K562 (cell line): ENCODE data around the gene PIAS3. TPM values are rescaled to one million over a fixed set of nuclear protein-coding genes. Genes with fewer than 3 reads are reported as not detected.
A peak's percentile ranks its signal among the peaks of the same experiment; 100 is the strongest.

ENCODE experiments used
- CBFB ChIP-seq: sonication (generic); formaldehyde crosslinking; IDR thresholded peaks from 2 replicates; pipeline ENCODE4 v1.4.0; 2020; ENCODE audit warnings: mild to moderate bottlenecking, missing genetic modification reagents
- CCAR2 ChIP-seq: fragments of 200-400 bp; formaldehyde crosslinking; IDR thresholded peaks from 2 replicates; pipeline ENCODE4 v1.6.1; 2017; ENCODE audit warnings: mild to moderate bottlenecking, low read depth, low read length
- ESRRB ChIP-seq: fragments of 250-450 bp; sonication (Bioruptor Pico); IDR thresholded peaks from 2 replicates; pipeline ENCODE4 v1.5.0; 2020; ENCODE audit warnings: mild to moderate bottlenecking, moderate library complexity, borderline replicate concordance
- ETS2 ChIP-seq: IDR thresholded peaks from 2 replicates; pipeline ENCODE4 v1.6.1; 2016; ENCODE audit warnings: borderline replicate concordance, missing genetic modification characterization, mild to moderate bottlenecking, moderate library complexity, missing compliant biosample characterization; ENCODE audit not compliant: poor library complexity, severe bottlenecking
- HOXB6 ChIP-seq: fragments of 250-450 bp; sonication (Bioruptor Pico); IDR thresholded peaks from 2 replicates; pipeline ENCODE4 v1.5.1; 2022; ENCODE audit warnings: mild to moderate bottlenecking, borderline replicate concordance
- MAFF ChIP-seq: IDR thresholded peaks from 2 replicates; pipeline ENCODE4 v1.6.1; 2012; ENCODE audit warnings: low read length, improper control_type of control experiment
- MECOM ChIP-seq: fragments of 250-450 bp; sonication (Bioruptor Pico); IDR thresholded peaks from 2 replicates; pipeline ENCODE4 v1.8.0; 2022; ENCODE audit warnings: inconsistent platforms
- MTA1 ChIP-seq: fragments of 450-650 bp; IDR thresholded peaks from 2 replicates; pipeline ENCODE4 v1.6.1; 2017; ENCODE audit warnings: borderline replicate concordance
- MYBL2 ChIP-seq, 2 experiments: fragments of 450-650 bp in 1 of 2; sonication (generic) in 1 of 2; formaldehyde crosslinking in 1 of 2; IDR thresholded peaks; 2 replicates each; pipeline versions ENCODE4 v1.6.1 to v1.8.1; 2017 to 2022; ENCODE audit warnings: borderline replicate concordance in 1 of 2, inconsistent platforms in 1 of 2, low read depth in 1 of 2, mild to moderate bottlenecking in 1 of 2, missing genetic modification reagents in 1 of 2, moderate library complexity in 1 of 2
- NCOA1 ChIP-seq: fragments of 450-650 bp; IDR thresholded peaks from 2 replicates; pipeline ENCODE4 v1.6.1; 2016; ENCODE audit warnings: low read depth
- NUFIP1 ChIP-seq: fragments of 450-650 bp; IDR thresholded peaks from 2 replicates; pipeline ENCODE4 v1.6.1; 2018; ENCODE audit not compliant: partially characterized antibody
- RAD51 ChIP-seq: fragments of 450-650 bp; IDR thresholded peaks from 2 replicates; pipeline ENCODE4 v1.7.1; 2016; ENCODE audit warnings: low read depth, mild to moderate bottlenecking, borderline replicate concordance
- RBM15 ChIP-seq: fragments of 200-400 bp; formaldehyde crosslinking; IDR thresholded peaks from 2 replicates; pipeline ENCODE4 v1.6.1; 2018; ENCODE audit warnings: mild to moderate bottlenecking, low read length, moderate library complexity; ENCODE audit not compliant: insufficient read depth
- SIN3A ChIP-seq, 2 experiments: fragments of 150-350 bp in 1 of 2; IDR thresholded peaks; 2 replicates each; pipeline ENCODE4 v1.6.1; 2011 to 2016; ENCODE audit warnings: borderline replicate concordance in 2 of 2, low read depth in 2 of 2, low read length in 2 of 2, mild to moderate bottlenecking in 2 of 2, moderate library complexity in 2 of 2; ENCODE audit not compliant: control insufficient read depth in 1 of 2
- SMAD4 ChIP-seq: fragments of 250-450 bp; sonication (Bioruptor Pico); conservative IDR thresholded peaks from 2 replicates; pipeline ENCODE4 v1.8.0; 2021; ENCODE audit warnings: inconsistent platforms, mild to moderate bottlenecking, moderate library complexity
- SNIP1 ChIP-seq: fragments of 450-650 bp; IDR thresholded peaks from 2 replicates; pipeline ENCODE4 v1.7.1; 2017; ENCODE audit warnings: low read depth, mild to moderate bottlenecking
- SRSF1 ChIP-seq: fragments of 200-400 bp; formaldehyde crosslinking; IDR thresholded peaks from 2 replicates; pipeline ENCODE4 v1.6.1; 2017; ENCODE audit warnings: mild to moderate bottlenecking, low read depth, low read length, moderate library complexity
- TGIF2 ChIP-seq: sonication (generic); formaldehyde crosslinking; IDR thresholded peaks from 2 replicates; pipeline ENCODE4 v1.8.1; 2022; ENCODE audit warnings: mild to moderate bottlenecking, missing genetic modification reagents, moderate library complexity
- XRCC4 ChIP-seq: IDR thresholded peaks from one replicate; pipeline ENCODE4 v1.6.1; 2011; ENCODE audit not compliant: insufficient read depth, insufficient read length; ENCODE audit errors: extremely low read depth
- ZFP1 ChIP-seq: fragments of 450-650 bp; formaldehyde crosslinking; IDR thresholded peaks from 2 replicates; pipeline ENCODE4 v1.4.0; 2020; ENCODE audit warnings: mild to moderate bottlenecking, mixed read lengths
- ZNF311 ChIP-seq: fragments of 250-450 bp; sonication (Bioruptor Pico); IDR thresholded peaks from 2 replicates; pipeline ENCODE4 v1.4.0; 2020; ENCODE audit warnings: mild to moderate bottlenecking, moderate library complexity
- ZNF316 ChIP-seq: fragments of 450-650 bp; IDR thresholded peaks from 2 replicates; pipeline ENCODE4 v1.6.1; 2016
- ZNF561 ChIP-seq: fragments of 450-650 bp; formaldehyde crosslinking; conservative IDR thresholded peaks from 2 replicates; pipeline ENCODE4 v1.4.0; 2020; ENCODE audit warnings: mild to moderate bottlenecking, moderate library complexity
- polyA plus RNA-seq, 8 experiments: library from polyadenylated mRNA; depleted of rRNA in 4 of 8; stranded (reverse) in 5 of 8; unstranded in 3 of 8; fragments of >200 nt; fragmentation: Nextera tagmentation in 2 of 8; fragmentation: Illumina TruSeq in 1 of 8; extraction: Ambion mirVana in 2 of 8; extraction: Trizol in 1 of 8; gene quantifications; 2 replicates each; pipeline versions ENCODE4 v1.2.1 to v1.2.3, GENCODE V29; 2011 to 2014; ENCODE audit warnings: inconsistent platforms in 1 of 8, missing spikeins in 1 of 8
- total RNA-seq, 7 experiments: library from RNA; depleted of rRNA in 6 of 7; stranded (reverse); fragments of >200 nt in 6 of 7; fragmentation: Illumina TruSeq in 2 of 7; extraction: Trizol in 2 of 7; gene quantifications; 2 replicates each; pipeline versions ENCODE4 v1.2.1 to v1.2.3, GENCODE V29; 2011 to 2021; ENCODE audit warnings: low replicate concordance in 1 of 7
- TF ChIP-seq, protein P1 (sequence below): fragments of 450-650 bp; IDR thresholded peaks from 2 replicates; pipeline ENCODE4 v1.6.1; 2016; ENCODE audit warnings: mild to moderate bottlenecking
- TF ChIP-seq, protein P2 (sequence below): fragments of 200-400 bp; formaldehyde crosslinking; IDR thresholded peaks from 2 replicates; pipeline ENCODE4 v1.6.1; 2017; ENCODE audit warnings: mild to moderate bottlenecking, low read depth, low read length, moderate library complexity

Gene PIAS3
- total and polyA plus RNA-seq, 9 of the 15 experiments (the other 6 are each of a cell fraction or from before 2014, with no cell fraction given) = 1.1 to 25.6 (median 7.9) TPM

DNA sequence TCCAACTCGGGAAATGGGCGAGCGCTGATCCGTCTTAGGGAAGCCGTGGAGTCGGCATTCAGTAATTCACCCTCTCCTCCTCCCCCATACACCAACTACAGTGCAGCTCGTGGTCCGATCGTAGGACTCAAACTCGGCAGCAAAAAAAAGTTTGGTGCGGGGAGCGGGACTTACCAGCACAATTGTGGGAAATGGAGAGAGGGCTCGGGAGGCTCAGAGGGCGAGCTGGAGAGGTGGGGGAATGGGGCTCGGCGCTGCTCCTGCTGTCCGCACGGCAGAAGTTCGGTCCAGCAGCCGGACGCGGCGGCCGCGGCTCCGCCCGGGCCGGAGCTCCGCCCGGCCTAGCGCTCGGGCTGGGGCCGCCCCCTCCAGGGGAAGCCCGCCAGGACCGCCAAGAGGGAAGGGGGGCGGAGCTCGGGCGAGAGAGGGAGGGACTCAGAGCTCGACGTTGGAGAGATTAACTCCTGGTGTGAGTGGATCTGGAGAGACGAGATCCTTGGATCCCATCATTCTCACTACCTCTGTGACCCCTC lies 676 bp upstream of the PIAS3 start (continued):
- TF ChIP-seq MYBL2 (IDR thresholded peaks at IDR 0.05; ENCODE audit: low read depth) (no peak), MYBL2 (CRISPR knock-in tag; IDR thresholded peaks at IDR 0.05; ENCODE audit: borderline replicate concordance) (no peak), RBM15 (no peak), ESRRB (CRISPR knock-in tag) (no peak), TGIF2 (CRISPR knock-in tag) (peak; percentile 42; the same call in 1 of the 2 replicates), XRCC4 (no peak), MAFF (no peak), MTA1 (no peak), HOXB6 (CRISPR knock-in tag) (no peak), SNIP1 (no peak), SIN3A (IDR thresholded peaks at IDR 0.05; ENCODE audit: borderline replicate concordance in 2 of 2, control insufficient read depth in 1 of 2, low read depth in 2 of 2, low read length in 2 of 2) (peak; percentile 30 to 61; a peak in 3 of 4 replicates), ZNF316 (no peak), NUFIP1 (no peak), MECOM (CRISPR knock-in tag) (no peak), NCOA1 (no peak), RAD51 (no peak), ETS2 (tag) (no peak), SRSF1 (no peak), ZFP1 (CRISPR knock-in tag) (no peak), CCAR2 (no peak), ZNF311 (no peak), CBFB (CRISPR knock-in tag) (no peak), SMAD4 (no peak), ZNF561 (CRISPR knock-in tag) (no peak)
- TF ChIP-seq, protein P1, sequence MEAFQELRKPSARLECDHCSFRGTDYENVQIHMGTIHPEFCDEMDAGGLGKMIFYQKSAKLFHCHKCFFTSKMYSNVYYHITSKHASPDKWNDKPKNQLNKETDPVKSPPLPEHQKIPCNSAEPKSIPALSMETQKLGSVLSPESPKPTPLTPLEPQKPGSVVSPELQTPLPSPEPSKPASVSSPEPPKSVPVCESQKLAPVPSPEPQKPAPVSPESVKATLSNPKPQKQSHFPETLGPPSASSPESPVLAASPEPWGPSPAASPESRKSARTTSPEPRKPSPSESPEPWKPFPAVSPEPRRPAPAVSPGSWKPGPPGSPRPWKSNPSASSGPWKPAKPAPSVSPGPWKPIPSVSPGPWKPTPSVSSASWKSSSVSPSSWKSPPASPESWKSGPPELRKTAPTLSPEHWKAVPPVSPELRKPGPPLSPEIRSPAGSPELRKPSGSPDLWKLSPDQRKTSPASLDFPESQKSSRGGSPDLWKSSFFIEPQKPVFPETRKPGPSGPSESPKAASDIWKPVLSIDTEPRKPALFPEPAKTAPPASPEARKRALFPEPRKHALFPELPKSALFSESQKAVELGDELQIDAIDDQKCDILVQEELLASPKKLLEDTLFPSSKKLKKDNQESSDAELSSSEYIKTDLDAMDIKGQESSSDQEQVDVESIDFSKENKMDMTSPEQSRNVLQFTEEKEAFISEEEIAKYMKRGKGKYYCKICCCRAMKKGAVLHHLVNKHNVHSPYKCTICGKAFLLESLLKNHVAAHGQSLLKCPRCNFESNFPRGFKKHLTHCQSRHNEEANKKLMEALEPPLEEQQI = no peak
- TF ChIP-seq, protein P2, sequence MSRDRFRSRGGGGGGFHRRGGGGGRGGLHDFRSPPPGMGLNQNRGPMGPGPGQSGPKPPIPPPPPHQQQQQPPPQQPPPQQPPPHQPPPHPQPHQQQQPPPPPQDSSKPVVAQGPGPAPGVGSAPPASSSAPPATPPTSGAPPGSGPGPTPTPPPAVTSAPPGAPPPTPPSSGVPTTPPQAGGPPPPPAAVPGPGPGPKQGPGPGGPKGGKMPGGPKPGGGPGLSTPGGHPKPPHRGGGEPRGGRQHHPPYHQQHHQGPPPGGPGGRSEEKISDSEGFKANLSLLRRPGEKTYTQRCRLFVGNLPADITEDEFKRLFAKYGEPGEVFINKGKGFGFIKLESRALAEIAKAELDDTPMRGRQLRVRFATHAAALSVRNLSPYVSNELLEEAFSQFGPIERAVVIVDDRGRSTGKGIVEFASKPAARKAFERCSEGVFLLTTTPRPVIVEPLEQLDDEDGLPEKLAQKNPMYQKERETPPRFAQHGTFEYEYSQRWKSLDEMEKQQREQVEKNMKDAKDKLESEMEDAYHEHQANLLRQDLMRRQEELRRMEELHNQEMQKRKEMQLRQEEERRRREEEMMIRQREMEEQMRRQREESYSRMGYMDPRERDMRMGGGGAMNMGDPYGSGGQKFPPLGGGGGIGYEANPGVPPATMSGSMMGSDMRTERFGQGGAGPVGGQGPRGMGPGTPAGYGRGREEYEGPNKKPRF = no peak
